ENCODE data around the gene TMEM232.

The TMEM232 gene

GRCh38 chr5:110507972-110508371 is 218.5 kb downstream of the TMEM232 start:
- DNase-seq: no peak

GRCh38 chr5:110506378-110506777 is 220.1 kb downstream of the TMEM232 start:
- DNase-seq: no peak

- DNase-seq: no peak
Observed at GRCh38 chr5:110496276-110496675, 230.2 kb downstream of the TMEM232 start.

DNA sequence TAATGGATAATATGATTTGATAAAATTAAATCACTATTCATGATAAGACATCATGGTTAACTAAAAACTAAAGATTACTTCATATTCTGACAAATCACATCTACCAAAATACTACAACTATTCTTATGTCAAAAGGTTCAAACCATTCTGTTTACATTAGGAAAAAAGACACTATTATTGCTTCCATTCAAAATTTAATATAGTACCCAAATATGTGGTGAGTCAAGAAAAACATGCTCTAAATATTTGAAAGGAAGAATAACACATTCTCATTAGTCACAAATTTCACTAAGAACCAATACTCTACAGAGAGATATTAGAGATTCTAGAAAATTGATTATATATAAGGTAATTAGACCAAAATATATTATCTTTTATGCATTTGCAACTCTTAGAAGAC is 234.0 kb downstream of the TMEM232 start:
- no peak for DNase-seq

- no peak for DNase-seq
Observed at GRCh38 chr5:110478895-110479294, 247.6 kb downstream of the TMEM232 start.

- DNase-seq: no peak
Observed at GRCh38 chr5:110477911-110478310, 248.6 kb downstream of the TMEM232 start.

GRCh38 chr5:110476164-110476563 is 250.3 kb downstream of the TMEM232 start:
- DNase-seq: no peak

DNA sequence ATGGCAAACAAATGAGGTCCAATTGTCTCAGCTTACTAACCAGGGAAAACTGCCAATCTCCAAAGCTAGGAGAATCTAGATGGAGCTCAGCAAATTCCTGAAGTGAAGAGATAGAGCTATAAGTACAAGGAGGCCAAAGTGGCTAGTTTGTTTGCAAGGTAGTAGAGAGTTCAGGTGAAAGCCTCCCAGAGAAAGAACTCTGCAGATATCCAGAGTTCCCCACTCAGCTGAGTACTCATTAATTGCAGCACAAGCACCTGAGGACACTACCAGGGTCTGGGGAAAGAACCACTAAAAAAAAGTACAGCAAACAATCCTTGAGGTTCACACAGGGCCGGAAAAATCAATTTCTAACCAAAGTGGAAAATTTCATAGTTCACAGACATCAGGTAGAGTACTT is 250.9 kb downstream of the TMEM232 start:
- DNase-seq: no peak

GRCh38 chr5:110469486-110469885 is 257.0 kb downstream of the TMEM232 start:
- DNase-seq: no peak

GRCh38 chr5:110463106-110463505 is 263.4 kb downstream of the TMEM232 start:
- no peak for DNase-seq

DNA sequence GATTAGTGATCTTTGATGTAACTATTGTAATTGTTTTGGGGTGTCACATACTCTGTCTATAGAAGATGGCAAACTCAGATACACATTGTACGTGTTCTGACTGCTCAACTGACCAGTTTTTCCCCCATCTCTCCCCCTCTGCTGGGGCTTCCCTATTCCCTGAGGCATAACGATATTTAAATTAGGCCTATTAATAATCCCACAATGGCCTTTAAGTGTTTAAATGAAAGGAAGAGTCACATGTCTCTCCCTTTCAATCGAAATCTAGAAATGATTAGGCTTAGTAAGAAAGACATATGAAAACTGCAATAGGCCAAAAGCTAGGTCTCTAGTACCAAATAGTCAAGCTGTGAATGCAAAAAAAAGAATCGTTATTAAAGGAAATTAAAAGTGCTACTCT is 265.6 kb downstream of the TMEM232 start:
- no peak for DNase-seq

DNA sequence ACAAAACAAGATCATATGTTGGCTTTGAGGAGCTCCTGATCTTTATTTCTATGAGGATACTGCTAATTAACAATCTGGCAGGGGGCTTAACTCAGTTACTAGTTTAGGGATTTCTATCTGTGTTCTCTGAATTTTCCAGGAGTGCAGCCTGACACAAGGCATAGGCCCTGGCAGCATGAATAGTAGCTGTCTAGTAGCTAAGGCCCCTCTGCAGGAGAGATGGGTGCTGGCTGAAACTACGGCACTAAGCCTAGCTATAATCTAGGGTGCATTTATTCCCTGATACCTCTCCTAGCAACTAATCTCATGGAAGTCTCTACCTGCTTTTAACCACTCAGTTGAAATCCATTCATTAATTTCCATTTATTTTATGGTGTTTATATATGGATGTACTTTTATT is 268.2 kb downstream of the TMEM232 start:
- DNase-seq: no peak

DNA sequence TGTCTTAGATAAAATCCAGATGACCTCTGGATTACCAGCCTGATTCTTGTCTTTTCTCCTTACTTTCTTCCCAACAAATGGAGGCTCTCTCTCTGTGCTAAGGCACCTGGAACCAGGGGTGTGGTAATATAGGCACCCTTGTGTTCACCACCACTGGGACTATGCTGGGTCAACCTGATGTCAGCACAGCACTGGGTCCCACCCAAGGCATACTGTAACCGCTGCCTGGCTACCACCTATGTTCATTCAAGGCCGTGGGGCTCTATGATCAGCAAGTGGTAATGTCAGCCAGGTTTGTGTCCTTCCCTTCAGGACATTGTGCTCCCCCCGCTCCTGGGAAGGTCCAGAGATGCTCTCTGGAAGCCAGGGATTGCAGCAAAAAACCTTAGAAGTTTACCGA is 283.6 kb downstream of the TMEM232 start:
- no peak for DNase-seq

DNA sequence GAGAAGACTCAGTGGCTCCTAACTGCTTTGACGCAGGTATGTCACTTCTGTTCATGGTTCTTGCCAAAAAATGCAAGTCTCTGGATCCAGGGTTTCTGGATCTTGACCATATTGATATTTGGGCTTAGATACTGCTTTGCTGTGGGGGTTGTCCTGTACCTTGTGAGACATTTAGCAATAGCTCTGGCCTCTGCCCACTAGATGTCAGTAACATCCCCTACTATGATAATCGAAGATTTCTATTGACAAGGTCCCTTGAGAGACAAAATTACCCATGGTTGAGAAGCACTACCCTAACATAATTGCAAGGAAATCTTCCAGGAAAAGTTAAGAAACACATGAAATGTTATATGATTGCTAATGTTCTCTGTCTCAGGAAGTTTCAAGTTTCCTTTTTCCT is 285.4 kb downstream of the TMEM232 start:
- DNase-seq: no peak

DNA sequence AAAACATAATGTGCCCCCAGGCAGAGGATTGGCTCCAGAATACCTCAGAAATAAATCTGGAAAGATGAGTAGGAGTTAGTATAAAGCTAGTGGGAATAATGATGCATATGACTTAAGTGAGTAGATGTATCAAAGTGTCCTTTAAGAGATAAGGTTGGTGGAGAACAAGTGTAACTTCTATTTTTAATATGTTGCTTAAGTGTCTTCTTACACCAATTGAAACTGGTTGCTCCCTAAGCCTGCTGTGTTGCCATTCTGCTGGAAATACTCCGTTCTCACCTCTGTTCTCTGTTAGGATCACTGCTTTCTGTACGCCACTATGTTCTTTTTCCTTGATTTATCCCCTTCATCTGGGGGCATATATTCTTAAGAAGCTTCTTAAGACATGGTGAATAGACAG is 286.4 kb downstream of the TMEM232 start:
- no peak for DNase-seq

DNA sequence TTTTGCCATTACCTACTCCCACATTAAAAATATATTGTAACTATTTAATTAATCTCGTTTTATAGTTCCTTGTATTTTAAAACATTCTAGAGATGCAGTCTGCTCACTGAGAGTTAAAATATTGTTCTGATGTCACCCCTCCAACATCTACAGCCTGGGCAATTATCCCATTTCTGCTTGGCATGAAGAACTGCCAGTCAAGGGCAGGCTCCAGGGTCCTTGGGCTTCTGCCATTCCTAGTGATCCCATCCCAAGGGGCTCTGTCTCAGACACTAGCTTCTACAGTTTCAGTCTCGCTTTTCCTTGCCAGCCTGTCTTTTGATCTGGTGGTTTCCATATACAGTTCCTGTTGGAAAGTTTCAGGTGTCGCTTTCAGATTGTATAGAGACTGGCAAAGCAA is 287.2 kb downstream of the TMEM232 start:
- DNase-seq: no peak

GRCh38 chr5:110435207-110435606 is 291.3 kb downstream of the TMEM232 start:
- DNase-seq: no peak

- no peak for DNase-seq
Observed at GRCh38 chr5:110431603-110432002, 294.9 kb downstream of the TMEM232 start.

GRCh38 chr5:110414360-110414759 is 312.1 kb downstream of the TMEM232 start:
- DNase-seq: no peak

GRCh38 chr5:110413856-110414255 is 312.6 kb downstream of the TMEM232 start:
- no peak for DNase-seq

- no peak for DNase-seq
Observed at GRCh38 chr5:110409571-110409970, 316.9 kb downstream of the TMEM232 start.

DNA sequence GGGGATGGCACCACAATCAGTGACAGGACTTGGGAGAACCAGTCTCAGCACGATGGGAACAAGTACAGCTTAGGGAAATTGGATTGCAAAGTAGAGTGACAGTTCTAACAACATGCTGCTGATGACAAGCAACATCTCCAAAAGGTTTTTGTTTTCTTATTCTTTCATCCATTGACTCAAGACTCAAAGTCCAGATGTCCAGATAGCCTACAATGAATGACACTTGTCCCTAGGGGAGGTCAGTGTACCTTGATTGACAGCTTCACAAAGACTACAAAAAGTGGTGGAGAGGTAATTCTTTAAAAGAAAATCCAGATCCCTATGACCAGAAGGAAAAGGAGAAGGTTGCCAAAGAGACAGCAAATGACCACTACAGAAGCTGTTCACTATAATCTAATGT is 323.9 kb downstream of the TMEM232 start:
- DNase-seq: no peak

DNA sequence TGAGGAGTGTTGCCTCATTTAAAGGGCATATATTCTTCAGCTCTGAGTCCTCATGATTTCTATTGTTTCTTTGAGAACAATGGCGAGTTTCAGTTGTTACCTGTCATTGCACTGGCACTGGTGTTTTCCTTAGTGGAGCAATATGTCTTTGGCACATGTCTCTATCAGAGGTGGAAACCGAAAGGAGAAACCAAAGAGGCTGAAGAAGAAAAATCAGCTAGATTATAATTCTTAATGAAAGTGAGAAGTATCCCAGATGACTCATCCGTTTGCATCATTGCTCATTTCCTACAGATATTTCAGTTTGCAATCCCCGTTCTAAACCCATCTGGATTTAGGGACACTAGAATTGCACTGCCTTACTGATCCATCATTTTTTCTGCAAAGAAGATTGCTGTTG is 324.6 kb downstream of the TMEM232 start:
- no peak for DNase-seq

DNA sequence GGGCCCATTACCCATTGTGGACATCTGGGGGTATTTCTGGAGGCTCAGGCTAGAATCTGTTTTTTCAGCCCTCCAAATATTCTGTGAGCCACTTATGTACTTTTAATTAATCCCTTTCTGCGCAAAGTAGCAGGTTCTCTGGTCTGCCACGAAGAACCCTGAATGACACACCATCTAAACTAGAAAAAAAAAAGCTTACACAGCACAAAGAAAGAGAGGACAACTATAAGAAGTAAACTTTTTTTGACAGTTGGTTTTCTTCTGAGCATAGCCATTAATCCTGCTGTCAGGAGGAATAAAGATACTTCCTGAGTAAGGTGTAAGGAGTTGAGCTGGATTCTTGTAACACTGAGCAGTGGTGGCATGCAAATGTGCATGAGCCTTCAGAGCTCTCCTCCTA is 327.5 kb downstream of the TMEM232 start:
- DNase-seq: no peak

GRCh38 chr5:110397281-110397680 is 329.2 kb downstream of the TMEM232 start:
- no peak for DNase-seq

GRCh38 chr5:110386782-110387181 is 339.7 kb downstream of the TMEM232 start:
- no peak for DNase-seq

All from activated T-cell treated with anti-CD3 and anti-CD28 coated beads for 4 hours (primary cell).